SW480 (cell line): Measurements from ENCODE around the gene MTERF4.

Source experiments
- DNase-seq: peaks from one replicate; pipeline ENCODE4 v3.0.0-alpha.2; 2016; ENCODE audit warnings: low spot score

Gene MTERF4

DNA sequence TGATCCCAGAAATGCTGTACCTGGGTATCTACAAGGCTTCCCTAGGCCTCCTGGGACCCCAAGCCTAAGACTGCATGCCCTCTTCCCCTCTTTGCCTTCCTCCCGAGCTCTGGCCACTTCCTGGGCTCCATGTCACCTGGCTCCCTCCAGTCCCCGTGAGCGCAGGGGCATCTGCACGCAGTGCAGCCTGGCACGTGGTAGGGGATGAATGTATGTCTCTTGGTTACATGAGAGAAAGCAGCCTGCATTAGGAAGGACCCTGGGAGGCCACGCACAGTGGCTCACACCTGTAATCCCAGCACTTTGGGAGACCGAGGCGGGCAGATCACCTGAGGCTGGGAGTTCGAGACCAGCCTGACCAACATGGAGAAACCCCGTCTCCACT lies 31.3 kb upstream of the MTERF4 start:
- no peak for DNase-seq

GRCh38 chr2:241132538-241133435 lies 30.7 kb upstream of the MTERF4 start:
- DNase-seq, result no peak

- no peak for DNase-seq
Measured at GRCh38 chr2:241131531-241131930, 29.4 kb upstream of the MTERF4 start.

- no peak for DNase-seq
Measured at GRCh38 chr2:241130316-241130715, 28.2 kb upstream of the MTERF4 start.

DNA sequence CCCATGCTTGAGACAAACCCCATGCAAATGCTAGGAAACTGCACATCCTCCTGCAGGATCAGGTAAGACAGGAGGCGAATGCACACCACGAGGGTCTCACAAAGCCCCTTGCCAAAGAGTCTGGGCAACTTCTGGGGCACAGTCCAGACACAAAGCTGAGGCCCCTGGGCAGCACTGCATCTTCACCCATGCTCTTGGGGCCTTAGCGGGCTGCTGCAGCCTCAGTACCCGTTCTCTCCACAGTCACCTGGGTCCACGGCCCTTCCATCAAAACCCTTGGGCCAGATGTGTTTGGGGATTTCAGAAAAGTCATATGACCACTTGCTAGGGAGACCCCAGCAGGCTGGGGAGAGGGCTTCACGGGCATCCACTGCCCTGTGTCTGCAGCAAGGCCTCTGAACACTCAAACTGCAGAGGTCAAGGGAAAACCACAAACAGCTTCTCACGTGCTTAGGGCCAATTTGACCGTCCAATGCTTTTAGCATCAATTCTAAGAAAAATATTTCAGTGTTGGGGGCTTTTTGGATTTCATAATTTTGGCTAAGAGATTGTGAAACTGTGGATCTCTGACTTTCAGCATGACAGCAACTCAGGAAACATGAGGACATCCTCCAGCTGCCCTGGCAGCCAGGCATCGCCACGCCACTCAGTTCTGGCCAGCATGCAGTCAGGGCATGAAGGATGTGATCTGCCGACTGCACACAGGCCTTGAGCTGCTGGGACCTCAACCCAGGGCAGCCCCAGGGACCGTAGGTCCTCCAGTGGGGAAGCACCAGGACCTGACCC lies 27.2 kb upstream of the MTERF4 start:
- no peak for DNase-seq

- no peak for DNase-seq
Measured at GRCh38 chr2:241128266-241128665, 26.2 kb upstream of the MTERF4 start.

DNA sequence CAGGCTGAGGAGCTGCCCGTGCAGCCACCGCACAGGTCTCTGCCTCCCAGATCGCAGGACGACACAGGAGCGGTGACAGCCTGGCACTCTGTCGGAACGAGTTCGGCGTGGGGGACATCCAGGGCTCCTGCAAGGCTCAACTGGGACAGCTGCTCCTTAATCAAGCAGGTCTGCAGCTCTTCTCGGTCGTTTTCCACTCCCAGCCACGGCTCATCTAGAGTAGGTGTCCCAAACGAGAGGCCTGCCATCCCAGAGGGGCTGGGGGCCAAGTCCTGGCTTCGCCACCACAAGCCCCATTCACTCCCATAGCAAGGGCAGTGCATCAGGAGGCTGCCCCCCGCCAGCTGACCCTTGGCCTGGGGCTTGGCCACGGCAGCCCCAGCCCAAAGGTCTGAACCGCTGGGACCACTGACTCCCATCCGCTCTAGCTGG lies 24.7 kb upstream of the MTERF4 start:
- no peak for DNase-seq

DNA sequence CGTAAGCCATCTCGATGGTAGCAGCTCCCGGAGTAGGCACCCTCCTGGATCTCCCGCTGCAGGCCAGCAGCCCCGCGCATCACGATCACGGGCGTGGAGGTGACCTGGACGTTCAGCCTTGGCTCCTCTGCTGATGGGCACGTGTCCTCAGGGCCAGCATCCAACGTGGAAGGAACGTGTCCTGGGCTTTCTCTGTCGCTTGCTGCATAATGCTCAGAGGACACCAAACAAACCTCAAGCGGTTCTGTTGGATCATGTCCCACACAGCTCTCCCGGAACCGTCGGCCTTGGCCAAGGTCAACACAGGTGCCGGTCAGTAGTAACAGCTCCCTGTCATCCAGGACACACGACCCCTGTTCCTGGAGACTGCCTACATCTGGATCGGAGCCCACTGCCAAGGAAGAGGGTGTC lies 24.1 kb upstream of the MTERF4 start:
- no peak for DNase-seq

GRCh38 chr2:241125626-241126025 lies 23.5 kb upstream of the MTERF4 start:
- no peak for DNase-seq

GRCh38 chr2:241123816-241124536 lies 21.9 kb upstream of the MTERF4 start:
- DNase-seq, result peak; percentile 31

DNA sequence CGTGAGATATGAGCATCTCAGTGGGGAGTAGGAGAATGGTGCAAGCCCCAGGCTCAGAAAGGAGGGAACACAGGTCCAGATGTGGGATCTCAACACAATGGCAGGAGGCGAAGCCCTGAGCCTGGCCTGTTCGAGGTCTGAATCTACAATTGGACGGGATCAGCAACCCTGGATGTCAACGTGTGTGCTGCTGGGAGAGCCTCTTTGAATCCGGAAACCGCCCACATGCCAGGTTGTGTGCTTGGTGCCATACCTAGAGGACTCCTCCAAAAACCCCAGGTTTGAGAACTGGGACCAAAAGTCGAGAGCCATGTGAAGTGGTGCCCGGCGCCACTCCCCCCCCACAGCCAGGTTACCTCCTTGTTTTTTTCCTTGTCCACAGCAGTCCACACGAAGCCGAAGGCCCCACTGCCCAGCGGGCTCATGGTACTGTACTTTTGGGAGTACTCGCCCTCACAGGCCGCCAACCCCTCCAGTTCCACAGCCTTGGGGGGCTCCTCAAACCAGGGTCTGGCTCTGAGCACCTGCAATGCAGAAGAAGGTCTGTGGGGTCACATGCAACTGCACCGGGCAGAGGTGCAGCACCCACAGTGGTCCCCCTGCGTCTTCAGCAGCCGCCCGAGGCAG lies 20.4 kb upstream of the MTERF4 start:
- no peak for DNase-seq

DNA sequence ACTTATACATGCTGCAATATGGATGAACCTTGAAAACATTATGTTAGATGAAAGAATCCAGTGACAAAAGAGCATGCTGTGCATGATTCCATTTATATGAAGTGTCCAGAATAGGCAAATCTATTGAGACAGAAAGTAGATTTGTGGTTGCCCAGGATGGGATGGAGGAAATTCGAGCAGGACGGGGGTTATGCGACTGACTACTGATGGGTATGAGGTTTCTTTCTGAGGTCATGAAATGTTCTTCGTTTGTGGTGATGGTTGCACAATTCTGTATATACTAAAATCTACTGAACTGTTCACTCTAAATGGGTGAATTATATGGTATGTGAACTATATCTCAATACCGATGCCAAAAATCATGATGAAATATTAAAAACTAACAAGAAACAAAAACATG lies 18.9 kb upstream of the MTERF4 start:
- no peak for DNase-seq

- no peak for DNase-seq
Measured at GRCh38 chr2:241120440-241120839, 18.4 kb upstream of the MTERF4 start.

DNA sequence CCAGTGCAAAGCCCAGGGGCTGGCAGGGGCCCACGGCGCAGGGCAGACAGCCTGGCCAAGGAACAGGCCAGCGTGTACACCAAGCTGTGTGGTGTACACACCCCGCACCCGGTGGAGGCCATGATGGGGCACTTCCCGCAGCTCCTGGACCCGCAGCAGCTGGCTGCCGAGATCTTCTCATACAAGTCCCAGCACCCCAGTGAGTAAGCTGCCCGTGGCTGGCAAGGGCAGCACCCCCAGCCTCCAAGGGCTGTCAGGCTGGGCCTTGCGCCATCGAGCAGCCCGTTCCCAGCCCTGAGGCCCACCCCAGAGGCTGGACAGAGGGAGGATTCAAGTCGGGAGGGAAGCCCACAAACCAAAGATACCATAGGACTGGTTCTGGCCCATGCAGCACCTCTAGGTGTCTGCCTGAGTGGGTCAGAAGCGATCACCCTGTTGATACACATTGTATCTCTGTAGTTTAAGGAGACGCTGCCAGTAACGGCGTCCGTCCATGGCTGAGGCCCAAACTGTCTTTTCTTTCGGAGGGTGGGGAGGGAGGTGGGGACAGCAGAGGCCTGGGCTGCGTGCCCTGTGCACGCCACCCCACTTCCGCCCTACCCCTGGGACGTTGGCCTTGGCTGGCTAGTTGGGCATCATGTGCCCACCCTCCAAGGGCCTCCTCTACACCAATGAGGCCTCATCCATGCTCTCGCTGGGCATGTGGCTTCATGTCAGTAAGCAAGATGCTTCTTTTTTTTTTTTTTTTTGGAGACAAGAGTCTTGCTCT lies 16.8 kb upstream of the MTERF4 start:
- DNase-seq, result no peak

DNA sequence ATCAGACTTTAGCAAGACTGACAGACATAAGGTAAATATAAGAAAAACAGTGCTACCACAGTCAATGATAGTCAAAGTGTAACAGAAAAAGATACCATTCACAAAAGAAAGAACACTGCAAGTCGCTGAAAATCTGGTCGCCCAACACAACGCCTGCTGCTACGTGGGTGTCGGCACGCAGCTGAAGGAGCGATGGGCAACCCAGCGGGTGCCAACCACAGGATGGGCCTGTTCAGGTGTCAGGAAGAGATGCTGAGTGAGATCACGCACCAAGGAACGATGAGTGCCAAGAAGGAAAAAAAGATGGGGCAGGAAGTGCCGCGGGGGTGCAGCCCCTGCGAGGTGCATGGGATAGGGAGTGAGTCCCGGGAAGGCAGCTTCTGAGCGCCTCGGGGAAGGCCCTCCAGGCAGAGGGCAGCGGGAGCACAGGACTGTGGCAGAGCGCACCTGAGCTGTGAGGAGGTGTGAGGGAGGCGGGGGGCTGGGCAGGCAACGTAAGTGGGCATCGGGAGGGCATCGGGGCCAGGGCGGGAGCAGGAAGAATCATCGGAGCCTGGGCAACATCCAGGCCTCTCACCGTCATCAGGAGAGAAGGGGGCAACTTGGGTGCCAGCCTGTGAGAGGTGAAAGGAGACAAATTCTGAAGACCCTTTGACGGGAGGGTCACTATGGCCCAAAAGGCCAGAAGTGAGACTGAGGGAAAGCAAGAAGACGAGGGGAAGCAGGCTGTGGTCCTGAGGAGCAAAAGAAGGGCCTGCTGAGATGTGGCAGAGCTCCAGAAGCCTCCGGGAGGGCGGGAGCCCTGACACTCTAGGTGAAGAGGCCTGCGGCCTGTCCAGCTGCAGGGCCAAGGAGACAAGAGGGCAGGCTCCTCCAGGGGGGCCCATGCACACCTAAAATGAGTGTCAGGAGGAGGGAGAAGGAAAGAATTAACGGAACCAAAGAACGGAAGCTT lies 14.8 kb upstream of the MTERF4 start:
- DNase-seq, result no peak

GRCh38 chr2:241115361-241115760 lies 13.3 kb upstream of the MTERF4 start:
- DNase-seq, result no peak

DNA sequence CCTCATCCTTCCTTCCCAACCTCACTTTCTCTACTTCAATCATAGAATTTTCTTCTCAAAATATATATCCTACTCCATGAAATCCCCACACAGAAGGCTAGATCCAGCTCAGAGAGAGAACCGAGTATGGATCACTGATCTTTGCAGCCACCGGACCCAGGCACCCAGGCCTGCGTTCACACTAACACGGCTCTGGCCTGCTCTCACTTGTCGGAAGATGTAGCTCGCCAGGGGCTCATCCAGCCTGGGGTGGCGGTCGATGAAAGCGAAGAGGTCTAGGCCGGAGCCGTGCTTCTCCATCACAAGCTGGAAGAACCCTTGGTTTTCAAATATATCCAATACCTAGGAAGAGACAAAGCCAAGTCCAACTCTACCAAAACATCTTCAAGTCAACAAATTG lies 12.7 kb upstream of the MTERF4 start:
- DNase-seq, result no peak

- DNase-seq, result no peak
Measured at GRCh38 chr2:241112592-241112991, 10.5 kb upstream of the MTERF4 start.

DNA sequence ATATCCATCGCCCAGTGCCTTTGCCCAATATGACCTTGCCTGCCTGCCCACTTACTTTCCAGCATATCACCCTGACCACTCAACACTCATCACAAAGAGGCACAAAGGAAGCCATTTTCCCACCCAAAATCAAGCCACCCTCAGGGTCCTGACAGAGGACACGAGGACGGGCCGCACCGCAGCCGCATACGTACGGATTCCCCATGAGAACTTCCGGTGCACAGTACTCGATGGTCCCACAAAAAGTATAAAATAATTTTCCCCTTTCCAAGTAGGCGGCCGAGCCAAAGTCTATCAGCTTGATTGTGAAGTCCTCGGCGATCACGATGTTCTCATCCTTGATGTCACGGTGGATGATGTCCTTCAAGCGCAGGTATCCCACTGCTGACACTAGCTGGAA lies 10.0 kb upstream of the MTERF4 start:
- DNase-seq, result no peak

DNA sequence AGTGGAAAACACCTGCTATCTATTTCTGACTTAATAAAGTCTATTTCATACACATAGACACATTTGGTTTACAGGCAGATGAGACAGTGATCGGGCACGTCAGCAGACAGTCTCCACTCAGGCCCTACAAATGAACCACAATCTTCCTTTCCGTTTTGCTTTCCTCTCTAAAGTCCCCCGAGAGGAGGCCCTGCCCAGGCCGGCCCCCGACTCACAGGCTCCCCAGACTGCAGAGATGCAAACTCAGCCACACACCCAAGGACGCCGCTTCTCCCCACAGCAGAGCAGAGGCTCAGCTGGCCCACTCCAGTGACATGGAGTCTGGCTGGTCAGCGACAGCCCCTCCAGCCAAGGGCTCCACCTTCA lies 9.3 kb upstream of the MTERF4 start:
- no peak for DNase-seq
